HG03558 (cell line): ENCODE results near the gene TFF2.

Source experiments
- ATAC-seq: cut with Tn5 transposase; IDR thresholded peaks from one replicate; pipeline ENCODE4 v1.9.1; 2021; ENCODE audit warnings: moderate number of reproducible peaks; ENCODE audit not compliant: unreplicated experiment; ENCODE audit errors: extremely low read depth

The TFF2 gene

GRCh38 chr21:42384989-42385388 lies 34.2 kb upstream of the TFF2 start:
- no peak for ATAC-seq

DNA sequence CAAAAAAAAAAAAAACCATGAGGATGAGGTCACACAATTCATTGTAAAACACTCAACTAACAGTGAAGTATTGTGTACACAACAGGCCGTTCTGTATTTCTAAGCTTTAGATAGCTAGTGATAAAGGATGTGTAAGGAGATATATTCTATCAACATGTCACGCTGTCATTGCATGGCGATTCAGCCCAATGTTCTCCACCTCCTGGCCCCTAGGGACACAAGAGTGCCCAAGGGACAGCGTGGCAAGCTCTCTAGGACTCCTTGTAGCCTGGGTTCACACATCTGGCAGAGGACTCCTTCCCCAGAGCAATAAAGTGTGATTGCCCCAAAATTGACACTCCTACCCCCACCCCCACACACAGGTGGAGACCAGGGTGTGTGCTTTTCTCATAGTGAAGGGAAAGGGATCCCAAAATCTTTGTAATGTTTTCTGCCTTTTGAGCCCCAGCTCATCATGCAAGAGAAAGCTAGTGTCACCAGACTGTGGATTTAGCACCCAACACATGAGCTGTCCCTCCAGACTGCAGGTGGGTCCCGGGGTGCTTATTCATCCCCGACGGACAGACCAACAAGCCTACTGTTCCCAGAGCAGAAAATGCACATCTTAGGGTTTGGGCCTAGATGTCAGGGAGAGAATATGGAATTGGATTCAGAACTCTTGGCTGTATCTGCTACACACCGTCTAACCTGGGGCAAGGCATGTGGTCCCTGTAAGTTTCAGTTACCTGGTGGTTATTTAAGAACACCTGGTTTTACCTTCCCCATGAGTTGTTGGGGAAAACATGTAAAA lies 33.6 kb upstream of the TFF2 start:
- no peak for ATAC-seq

DNA sequence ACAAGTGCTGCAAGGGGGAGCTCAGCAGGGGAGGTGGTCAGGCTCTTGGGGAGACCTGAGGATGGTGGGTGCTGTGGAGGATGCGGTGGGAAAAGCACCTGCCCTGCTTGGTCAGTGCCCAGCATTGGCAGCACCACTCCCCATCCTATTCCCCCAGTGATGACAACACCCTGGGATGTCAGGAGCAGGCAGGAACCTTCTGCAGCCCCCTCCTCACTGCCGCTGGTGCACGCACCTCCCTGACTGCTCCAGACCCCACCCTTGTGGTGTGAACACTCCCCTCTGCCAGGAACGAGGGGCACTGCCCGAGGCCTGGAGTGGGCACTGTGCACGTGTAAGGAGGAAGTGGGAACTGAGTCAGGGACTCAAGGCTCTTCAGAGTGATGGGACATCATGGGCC lies 32.5 kb upstream of the TFF2 start:
- ATAC-seq = no peak

DNA sequence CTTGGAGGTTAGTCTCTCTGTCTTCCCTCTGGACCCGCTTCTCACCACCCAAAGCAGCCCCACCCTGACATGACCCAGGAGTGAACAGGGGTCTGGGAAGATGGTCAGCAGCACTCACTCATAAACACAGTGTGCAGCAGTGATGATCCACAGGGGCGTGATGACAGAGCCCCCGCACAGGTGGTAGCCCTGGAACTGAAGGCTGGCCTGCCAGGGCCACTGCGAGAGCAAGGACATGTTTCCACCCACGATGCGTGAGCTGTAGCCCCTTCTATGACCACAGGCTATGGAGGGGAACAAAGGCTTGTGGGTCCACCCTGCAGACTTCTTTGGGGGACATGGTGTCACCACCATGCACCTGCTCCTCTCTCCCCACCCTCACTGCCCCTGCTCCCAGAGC lies 32.1 kb upstream of the TFF2 start:
- ATAC-seq = no peak

DNA sequence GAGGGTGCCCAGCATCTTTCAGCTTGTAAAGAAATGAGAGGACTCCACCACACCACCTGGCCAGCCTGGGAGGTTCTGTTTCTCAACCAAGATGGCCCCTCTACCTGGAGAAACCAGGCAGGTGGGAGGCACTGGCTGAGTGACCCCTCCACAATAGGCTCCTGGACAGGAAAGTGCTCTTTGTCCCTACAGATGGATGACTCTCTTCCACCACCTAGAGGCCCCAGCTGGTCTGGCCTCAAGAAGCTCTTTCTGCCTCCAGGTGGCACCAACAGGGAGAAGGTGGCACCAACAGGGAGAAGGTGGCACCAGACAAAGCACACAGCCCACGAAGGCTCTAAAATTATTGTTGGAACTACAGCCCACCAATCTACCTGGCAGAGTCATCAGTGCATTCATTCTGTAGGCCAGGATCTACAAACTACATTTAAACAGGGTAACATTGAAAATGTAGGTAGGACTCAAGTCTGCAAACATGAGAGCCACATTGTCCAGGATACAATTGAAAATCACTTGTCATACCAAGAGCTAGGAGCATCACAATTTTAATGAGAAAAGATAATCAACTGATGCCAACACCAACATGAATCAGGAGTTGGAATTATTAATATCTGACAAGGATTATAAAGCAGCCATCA lies 30.7 kb upstream of the TFF2 start:
- no peak for ATAC-seq

GRCh38 chr21:42379426-42380215 lies 28.8 kb upstream of the TFF2 start:
- ATAC-seq = no peak

DNA sequence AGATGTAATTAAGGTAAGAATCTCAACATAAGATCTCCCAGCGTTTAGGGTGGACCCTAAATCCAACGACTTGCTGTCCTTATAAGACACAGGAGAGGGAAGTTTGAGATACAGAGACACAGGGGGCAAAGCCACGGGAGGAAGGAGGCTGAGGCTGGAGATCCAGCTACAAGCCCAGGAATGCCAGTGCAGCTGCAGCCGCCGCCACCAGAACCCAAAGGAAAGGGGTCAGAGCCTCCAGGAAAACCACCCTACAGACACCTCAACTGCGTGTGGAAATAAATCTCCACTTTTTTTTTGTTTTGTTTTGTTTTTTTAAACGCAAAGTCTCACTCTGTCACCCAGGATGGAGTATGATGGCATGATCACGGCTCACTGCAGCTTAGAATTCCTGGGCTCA lies 27.6 kb upstream of the TFF2 start:
- no peak for ATAC-seq

GRCh38 chr21:42377951-42378340 lies 27.2 kb upstream of the TFF2 start:
- no peak for ATAC-seq

GRCh38 chr21:42377211-42377950 lies 26.6 kb upstream of the TFF2 start:
- ATAC-seq = no peak

- no peak for ATAC-seq
Measured at GRCh38 chr21:42376338-42376982, 25.7 kb upstream of the TFF2 start.

GRCh38 chr21:42375966-42376337 lies 25.2 kb upstream of the TFF2 start:
- no peak for ATAC-seq

DNA sequence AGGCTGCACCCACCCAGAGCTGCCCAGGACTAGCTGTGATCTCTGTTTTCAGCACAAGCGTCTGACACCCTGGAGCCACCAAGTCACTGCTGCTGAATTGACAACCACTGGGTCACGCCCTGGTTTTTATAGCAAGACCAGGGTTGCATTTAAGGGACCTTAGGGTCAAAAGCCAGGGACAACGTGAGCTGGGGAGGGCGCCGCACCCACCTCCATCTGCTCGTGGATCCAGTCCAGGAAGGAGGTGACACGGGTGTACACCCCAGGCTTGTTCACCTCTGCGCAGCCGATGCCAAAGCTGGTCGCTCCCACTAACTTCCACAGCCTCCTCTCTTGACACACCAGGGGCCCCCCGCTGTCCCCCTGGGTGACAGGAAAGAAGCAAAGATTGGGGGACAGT lies 24.7 kb upstream of the TFF2 start:
- ATAC-seq = no peak

DNA sequence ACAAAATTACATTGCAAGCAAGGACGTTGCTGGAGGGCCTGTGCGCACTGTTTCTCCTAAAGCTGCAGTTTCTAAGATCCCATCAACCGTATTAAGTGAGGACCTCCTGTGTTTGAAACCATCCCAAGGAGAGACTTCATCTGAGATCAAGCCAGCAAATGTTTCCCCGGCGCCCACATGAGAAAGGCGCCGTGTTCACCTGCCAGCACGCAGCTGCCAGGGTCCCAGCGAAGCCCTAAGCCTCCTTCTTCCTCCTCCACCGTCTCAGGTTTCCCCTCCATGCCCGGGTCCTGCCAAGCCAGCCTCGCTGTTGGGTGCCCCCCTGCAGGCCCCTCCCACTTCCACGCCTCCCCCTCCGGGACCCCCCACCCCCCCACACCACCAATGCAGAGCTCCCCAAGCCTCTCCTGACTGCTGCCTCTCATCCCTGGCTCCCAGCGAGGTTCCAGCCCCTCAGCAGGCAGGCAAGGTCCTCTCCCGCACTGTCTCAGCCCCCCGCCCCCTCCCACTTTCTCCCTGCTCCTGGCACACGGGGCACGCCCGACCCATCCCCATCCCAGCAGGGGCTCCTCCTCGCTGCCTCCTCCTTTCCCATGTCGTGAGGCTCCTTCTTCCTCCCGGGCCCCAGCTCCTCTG lies 24.2 kb upstream of the TFF2 start:
- ATAC-seq = no peak

- no peak for ATAC-seq
Measured at GRCh38 chr21:42374457-42374856, 23.7 kb upstream of the TFF2 start.

- no peak for ATAC-seq
Measured at GRCh38 chr21:42373908-42374455, 23.2 kb upstream of the TFF2 start.

DNA sequence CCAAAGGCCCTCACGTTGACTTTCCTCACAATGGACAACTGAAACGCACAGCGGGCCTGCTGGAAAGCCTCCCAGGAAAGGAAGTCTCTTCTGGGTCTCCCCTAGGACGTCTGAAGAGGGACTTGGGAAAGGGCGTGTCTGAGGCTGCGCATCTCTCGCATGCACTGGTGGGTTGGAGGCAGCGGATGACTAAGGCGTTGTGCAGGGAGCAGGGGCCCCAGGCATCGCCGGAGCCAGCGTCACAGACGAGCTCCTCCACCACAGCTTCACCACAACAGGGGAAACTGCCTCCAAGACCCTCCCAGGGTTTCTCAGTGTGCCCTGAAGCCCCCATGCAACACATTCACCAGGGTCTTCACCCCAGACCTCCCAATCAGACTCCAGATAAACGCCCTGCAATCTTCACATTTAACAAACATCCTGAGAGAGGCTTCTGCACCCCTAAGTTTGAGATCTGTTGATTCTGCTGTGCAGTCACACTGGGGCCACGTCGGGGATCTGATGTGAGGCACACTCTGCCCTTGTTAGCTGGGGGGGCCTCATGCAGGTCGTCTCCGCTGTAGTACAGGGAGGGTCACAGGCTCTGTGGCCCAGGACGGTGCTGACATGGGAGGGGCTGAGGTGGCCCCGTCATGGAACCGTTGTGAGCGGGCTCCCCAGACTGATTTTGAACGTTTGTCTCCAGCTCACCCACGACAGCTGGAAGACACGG lies 22.6 kb upstream of the TFF2 start:
- ATAC-seq = no peak

DNA sequence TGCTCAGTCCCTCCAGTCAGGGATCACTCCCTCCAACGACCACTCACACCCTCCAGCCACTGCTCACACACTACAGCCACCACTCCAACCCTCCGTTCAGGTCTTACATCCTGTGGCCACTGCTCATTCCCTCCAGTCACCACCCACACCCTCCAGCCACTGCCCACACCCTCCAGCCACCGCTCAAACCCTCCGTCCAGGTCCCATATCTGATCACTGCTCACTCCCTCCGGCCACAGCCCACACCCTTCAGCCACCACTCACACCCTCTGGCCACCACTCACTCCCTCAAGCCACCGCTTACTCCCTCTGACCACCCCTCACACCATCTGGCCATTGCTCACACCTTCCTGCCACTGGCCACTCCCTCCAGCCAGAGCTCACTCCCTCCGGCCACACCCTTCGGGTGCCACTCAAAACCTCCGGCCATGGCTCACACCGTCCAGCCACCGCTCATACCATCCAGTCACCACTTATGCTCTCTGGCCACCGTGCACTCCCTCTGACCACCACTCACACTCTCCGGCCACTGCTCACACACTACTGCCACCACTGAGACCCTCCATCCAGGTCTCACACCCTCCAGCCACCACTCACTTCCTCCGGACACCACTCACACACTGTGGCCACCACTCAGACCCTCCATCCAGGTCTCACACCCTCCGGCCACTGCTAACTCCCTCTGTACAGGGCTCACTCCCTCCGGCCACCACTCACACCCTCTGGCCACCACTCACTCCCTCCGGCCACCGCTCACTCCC lies 20.3 kb upstream of the TFF2 start:
- ATAC-seq = no peak

GRCh38 chr21:42369821-42370220 lies 19.0 kb upstream of the TFF2 start:
- ATAC-seq = no peak
